Femur (tissue), 1 donor: ENCODE data around the gene HS3ST5.
"Not testable (repeated sequence)": the region's sequence is repeated elsewhere in the genome, so short reads cannot be mapped to it uniquely, and the experiment has no call there.

Experiments
- DNase-seq: peaks from one replicate; pipeline ENCODE4 v3.0.0-alpha.2; 2017

The HS3ST5 gene

GRCh38 chr6:114181664-114182063 lies 161.2 kb downstream of the HS3ST5 start:
- no peak for DNase-seq

GRCh38 chr6:114179411-114179810 lies 163.4 kb downstream of the HS3ST5 start:
- DNase-seq, result no peak

- DNase-seq, result no peak
Measured at GRCh38 chr6:114176726-114177125, 166.1 kb downstream of the HS3ST5 start.

- DNase-seq, result no peak
Measured at GRCh38 chr6:114172576-114173260, 170.1 kb downstream of the HS3ST5 start.

GRCh38 chr6:114171473-114171872 lies 171.3 kb downstream of the HS3ST5 start:
- no peak for DNase-seq

GRCh38 chr6:114170958-114171387 lies 171.8 kb downstream of the HS3ST5 start:
- no peak for DNase-seq

- no peak for DNase-seq
Measured at GRCh38 chr6:114170372-114170771, 172.5 kb downstream of the HS3ST5 start.

- DNase-seq, result no peak
Measured at GRCh38 chr6:114169763-114170162, 173.1 kb downstream of the HS3ST5 start.

- DNase-seq, result no peak
Measured at GRCh38 chr6:114167583-114168576, 174.9 kb downstream of the HS3ST5 start.

GRCh38 chr6:114164207-114164606 lies 178.6 kb downstream of the HS3ST5 start:
- no peak for DNase-seq

- DNase-seq, result no peak
Measured at GRCh38 chr6:114162691-114163347, 180.0 kb downstream of the HS3ST5 start.

GRCh38 chr6:114160881-114161280 lies 181.9 kb downstream of the HS3ST5 start:
- DNase-seq, result no peak

GRCh38 chr6:114159727-114160126 lies 183.1 kb downstream of the HS3ST5 start:
- no peak for DNase-seq

- no peak for DNase-seq
Measured at GRCh38 chr6:114158838-114159694, 183.8 kb downstream of the HS3ST5 start.

GRCh38 chr6:114158411-114158810 lies 184.4 kb downstream of the HS3ST5 start:
- no peak for DNase-seq

- DNase-seq, result no peak
Measured at GRCh38 chr6:114157848-114158247, 185.0 kb downstream of the HS3ST5 start.

- no peak for DNase-seq
Measured at GRCh38 chr6:114155763-114156162, 187.1 kb downstream of the HS3ST5 start.

GRCh38 chr6:114154812-114155211 lies 188.0 kb downstream of the HS3ST5 start:
- DNase-seq, result no peak

GRCh38 chr6:114153448-114153847 lies 189.4 kb downstream of the HS3ST5 start:
- DNase-seq, result no peak

- DNase-seq, result no peak
Measured at GRCh38 chr6:114151064-114151690, 191.6 kb downstream of the HS3ST5 start.

- DNase-seq, result not testable (repeated sequence)
Measured at GRCh38 chr6:114149182-114149581, 193.6 kb downstream of the HS3ST5 start.
